Measurements from ENCODE around the gene SIPA1L3.
A peak's percentile ranks its signal among the peaks of the same experiment; 100 is the strongest.

SIPA1L3 gene

GRCh38 chr19:37975596-37976515, 68.8 kb downstream of the SIPA1L3 start:
- DNase-seq (ENCODE audit: low spot score), result no peak

GRCh38 chr19:37977391-37977790, 70.4 kb downstream of the SIPA1L3 start:
- DNase-seq (ENCODE audit: low spot score), result no peak

- no peak for DNase-seq (ENCODE audit: low spot score)
These were observed 71.0 kb downstream of the SIPA1L3 start for GRCh38 chr19:37977992-37978391.

GRCh38 chr19:37979547-37980082, 72.6 kb downstream of the SIPA1L3 start:
- peak; percentile 16 for DNase-seq (ENCODE audit: low spot score)

GRCh38 chr19:37980419-37981170, 73.6 kb downstream of the SIPA1L3 start:
- DNase-seq (ENCODE audit: low spot score), result peak; percentile 36

- no peak for DNase-seq (ENCODE audit: low spot score)
These were observed 74.9 kb downstream of the SIPA1L3 start for GRCh38 chr19:37981785-37982475.

GRCh38 chr19:37982655-37983054, 75.6 kb downstream of the SIPA1L3 start:
- no peak for DNase-seq (ENCODE audit: low spot score)

- no peak for DNase-seq (ENCODE audit: low spot score)
These were observed 76.1 kb downstream of the SIPA1L3 start for GRCh38 chr19:37983153-37983552.

- DNase-seq (ENCODE audit: low spot score), result no peak
These were observed 76.9 kb downstream of the SIPA1L3 start for GRCh38 chr19:37983916-37984315.

- no peak for DNase-seq (ENCODE audit: low spot score)
These were observed 79.2 kb downstream of the SIPA1L3 start for GRCh38 chr19:37986048-37986750.

GRCh38 chr19:37987356-37988332, 80.6 kb downstream of the SIPA1L3 start:
- DNase-seq (ENCODE audit: low spot score), result no peak

GRCh38 chr19:37988758-37989635, 82.0 kb downstream of the SIPA1L3 start:
- no peak for DNase-seq (ENCODE audit: low spot score)

- DNase-seq (ENCODE audit: low spot score), result no peak
These were observed 82.8 kb downstream of the SIPA1L3 start for GRCh38 chr19:37989855-37990254.

- no peak for DNase-seq (ENCODE audit: low spot score)
These were observed 83.4 kb downstream of the SIPA1L3 start for GRCh38 chr19:37990362-37990761.

- DNase-seq (ENCODE audit: low spot score), result no peak
These were observed 84.3 kb downstream of the SIPA1L3 start for GRCh38 chr19:37991176-37991835.

- no peak for DNase-seq (ENCODE audit: low spot score)
These were observed 84.8 kb downstream of the SIPA1L3 start for GRCh38 chr19:37991841-37992248.

- no peak for DNase-seq (ENCODE audit: low spot score)
These were observed 85.8 kb downstream of the SIPA1L3 start for GRCh38 chr19:37992761-37993160.

GRCh38 chr19:37994823-37995130, 87.8 kb downstream of the SIPA1L3 start:
- no peak for DNase-seq (ENCODE audit: low spot score)

GRCh38 chr19:37995346-37995745, 88.3 kb downstream of the SIPA1L3 start:
- no peak for DNase-seq (ENCODE audit: low spot score)
